ENCODE data around the gene DENND1B. TPM values are rescaled to one million over a fixed set of nuclear protein-coding genes. Genes with fewer than 3 reads are reported as not detected.

The DENND1B gene
- total and polyA plus RNA-seq, 9 of the 15 experiments (the other 6 are each of a cell fraction or from before 2014, with no cell fraction given), result 2.1 to 12.1 (median 7.5) TPM

GRCh38 chr1:197800379-197801110 is 25.3 kb upstream of the DENND1B start:
- H3K9ac ChIP-seq (ENCODE audit: insufficient read depth in 1 of 2, low read depth in 2 of 2, low read length in 2 of 2), result no peak overlapping the region; a peak in 1 of 4 replicates
- H2AFZ ChIP-seq (ENCODE audit: low read depth, low read length), result no peak overlapping the region
- no peaks in the 10 kb centered on the region for H3K36me3 ChIP-seq (ENCODE audit: control insufficient read depth, insufficient read depth, low read length)
- H3K79me2 ChIP-seq (ENCODE audit: control insufficient read depth, insufficient read depth, low read length), result no peaks in the 10 kb centered on the region
- peaks cover 6% of the 10 kb centered on the region for H3K9me3 ChIP-seq (replicated peaks; ENCODE audit: control insufficient read depth, insufficient read depth, low read depth, low read length)
- H3K4me1 ChIP-seq (replicated peaks in 1 of 2; ENCODE audit: control insufficient read depth in 2 of 2, insufficient read depth in 2 of 2, low read length in 2 of 2), result no peaks in the 10 kb centered on the region
- H3K4me2 ChIP-seq (ENCODE audit: insufficient read depth, low read length), result no peak overlapping the region
- no peak overlapping the region for H3K27ac ChIP-seq (ENCODE audit: extremely low read depth, low read depth, low read length)
- 12% methylated on average over 6 of the region's 6 CpGs for WGBS (ENCODE audit: insufficient coverage, low coverage, missing lambda C conversion rate)
- ChIA-PET CTCF (ENCODE audit: low intra/inter-chr PET ratio) (no interaction called here), POLR2A (no interaction called here)
- H4K20me1 ChIP-seq (replicated peaks; ENCODE audit: control insufficient read depth, insufficient read depth, low read length), result no peaks in the 10 kb centered on the region
- FAIRE-seq, result no peak
- no peak for DNase-seq (ENCODE audit: extremely low read depth in 1 of 4, low spot score in 3 of 4)
- in situ Hi-C loops (cut with MboI) (no loop called here), intact Hi-C loops (cut with micrococcal nuclease) (no loop called here)
- BruUV-seq (replicated peaks), result no TSS peak
- no peaks in the 10 kb centered on the region; a peak in 1 of 5 replicates for H3K27me3 ChIP-seq (ENCODE audit: control insufficient read depth in 2 of 2, insufficient read depth in 2 of 2, low read length in 2 of 2)
- no peaks in the 10 kb centered on the region for H3K9me1 ChIP-seq (ENCODE audit: control insufficient read depth, insufficient read depth, low read length)
- H3K4me3 ChIP-seq, result no peak overlapping the region
- ATAC-seq, result no peak
- TF ChIP-seq ZNF668 (CRISPR knock-in tag; IDR thresholded peaks at IDR 0.05) (no peak), HNRNPUL1 (IDR thresholded peaks at IDR 0.05; ENCODE audit: low read length) (no peak), CHD1 (IDR thresholded peaks at IDR 0.05; ENCODE audit: low read length) (no peak), HDAC8 (tag; IDR thresholded peaks at IDR 0.05) (no peak), ZNF444 (CRISPR knock-in tag; IDR thresholded peaks at IDR 0.05) (no peak), HCFC1 (IDR thresholded peaks at IDR 0.05; ENCODE audit: low read depth, low read length) (no peak), U2AF2 (optimal IDR thresholded peaks at IDR 0.05; ENCODE audit: low read depth, low read length) (no peak), HMG20A (CRISPR knock-in tag; conservative IDR thresholded peaks at IDR 0.05) (no peak), MAFG (tag; conservative IDR thresholded peaks at IDR 0.05) (no peak), ZNF354B (CRISPR knock-in tag; IDR thresholded peaks at IDR 0.05) (no peak), SMARCC2 (IDR thresholded peaks at IDR 0.05; ENCODE audit: low read depth) (no peak), ELK3 (CRISPR knock-in tag; IDR thresholded peaks at IDR 0.05) (no peak), ZNF830 (CRISPR knock-in tag; IDR thresholded peaks at IDR 0.05) (no peak), HOXB6 (CRISPR knock-in tag; IDR thresholded peaks at IDR 0.05; ENCODE audit: borderline replicate concordance) (no peak), RBM25 (IDR thresholded peaks at IDR 0.05; ENCODE audit: low read depth, low read length, severe bottlenecking) (no peak)
- TF ChIP-seq, protein P1, sequence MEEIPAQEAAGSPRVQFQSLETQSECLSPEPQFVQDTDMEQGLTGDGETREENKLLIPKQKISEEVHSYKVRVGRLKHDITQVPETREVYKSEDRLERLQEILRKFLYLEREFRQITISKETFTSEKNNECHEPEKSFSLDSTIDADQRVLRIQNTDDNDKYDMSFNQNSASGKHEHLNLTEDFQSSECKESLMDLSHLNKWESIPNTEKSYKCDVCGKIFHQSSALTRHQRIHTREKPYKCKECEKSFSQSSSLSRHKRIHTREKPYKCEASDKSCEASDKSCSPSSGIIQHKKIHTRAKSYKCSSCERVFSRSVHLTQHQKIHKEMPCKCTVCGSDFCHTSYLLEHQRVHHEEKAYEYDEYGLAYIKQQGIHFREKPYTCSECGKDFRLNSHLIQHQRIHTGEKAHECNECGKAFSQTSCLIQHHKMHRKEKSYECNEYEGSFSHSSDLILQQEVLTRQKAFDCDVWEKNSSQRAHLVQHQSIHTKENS (CRISPR knock-in tag; IDR thresholded peaks at IDR 0.05), result no peak
- TF ChIP-seq, protein P2, sequence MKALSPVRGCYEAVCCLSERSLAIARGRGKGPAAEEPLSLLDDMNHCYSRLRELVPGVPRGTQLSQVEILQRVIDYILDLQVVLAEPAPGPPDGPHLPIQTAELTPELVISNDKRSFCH (CRISPR knock-in tag; IDR thresholded peaks at IDR 0.05), result no peak
- TF ChIP-seq, protein P2 (tag; IDR thresholded peaks at IDR 0.05), result no peak
